K562 (cell line): ENCODE measurements around the gene ITGA11. TPM values are rescaled to one million over a fixed set of nuclear protein-coding genes. Genes with fewer than 3 reads are reported as not detected.

Experiments
- ATAC-seq: fragments of 200-7000 bp; cut with Tn5 transposase; 3 replicates; pipeline ENCODE4 v1.9.1; 2020; ENCODE audit warnings: moderate library complexity
- BruUV-seq: library from RNA; stranded (reverse); fragments of 400-500 nt; replicated peaks from 2 replicates; lab custom pipeline; 2021; lab: Mats Ljungman, UMichigan
- CTCF ChIA-PET: fragments of 300-600 bp; formaldehyde crosslinking; extraction: SDS; loops from one replicate; lab custom pipeline; 2021; ENCODE audit warnings: low intra/inter-chr PET ratio; lab: Yijun Ruan, JAX
- POLR2A ChIA-PET: fragments of 300-600, 350-650 bp; sonication (Branson Sonifier 250); formaldehyde crosslinking; extraction: SDS; loops from one replicate; lab custom pipeline; 2021; ENCODE audit warnings: antibody characterized with exemption, inconsistent platforms; lab: Yijun Ruan, JAX
- DNase-seq, 4 experiments: peaks; one replicate each; pipeline versions ENCODE4 v3.0.0 to v3.0.0-alpha.2; 2011 to 2018; ENCODE audit warnings: low spot score in 3 of 4, mixed read lengths in 3 of 4; ENCODE audit errors: extremely low read depth in 1 of 4
- FAIRE-seq: peaks from 2 replicates; lab custom pipeline; 2011; peaks lifted over from hg19 to GRCh38; lab: Jason Lieb, UNC
- H2AFZ ChIP-seq: 2 replicates; pipeline ENCODE4 v1.6.0; 2011; ENCODE audit warnings: low read depth, low read length, control low read depth, inconsistent platforms
- H3K27ac ChIP-seq: fragments of 200-600 bp; 3 replicates; pipeline ENCODE4 v1.8.0; 2011; ENCODE audit warnings: low read depth, mild to moderate bottlenecking, control low read depth, inconsistent platforms, low read length, moderate library complexity, mixed read lengths; ENCODE audit errors: extremely low read depth
- H3K27me3 ChIP-seq, 2 experiments: fragments of 300-600 bp in 1 of 2; 2 replicates in 1 of 2; 3 replicates in 1 of 2; pipeline versions ENCODE4 v1.6.0 to v1.8.0; 2011; ENCODE audit warnings: inconsistent platforms in 2 of 2, low read length in 2 of 2, mild to moderate bottlenecking in 1 of 2, mixed read lengths in 1 of 2, moderate library complexity in 1 of 2; ENCODE audit not compliant: control insufficient read depth in 2 of 2, insufficient read depth in 2 of 2
- H3K36me3 ChIP-seq: fragments of 300-600 bp; 3 replicates; pipeline ENCODE4 v1.8.0; 2011; ENCODE audit warnings: mild to moderate bottlenecking, low read length, inconsistent platforms; ENCODE audit not compliant: control insufficient read depth, insufficient read depth
- H3K4me1 ChIP-seq, 2 experiments: fragments of 200-600 bp in 1 of 2; replicated peaks in 1 of 2; 2 replicates in 1 of 2; 3 replicates in 1 of 2; pipeline versions ENCODE4 v1.5.1 to v1.8.0; 2011; ENCODE audit warnings: inconsistent platforms in 2 of 2, low read length in 2 of 2, mild to moderate bottlenecking in 1 of 2, mixed read lengths in 1 of 2, moderate library complexity in 1 of 2; ENCODE audit not compliant: control insufficient read depth in 2 of 2, insufficient read depth in 2 of 2
- H3K4me2 ChIP-seq: 2 replicates; pipeline ENCODE4 v1.6.1; 2011; ENCODE audit warnings: low read length, control low read depth, inconsistent platforms, mixed read lengths; ENCODE audit not compliant: insufficient read depth
- H3K4me3 ChIP-seq: fragments of 200-600 bp; sonication (generic), shearing (Covaris generic); 2 replicates; pipeline ENCODE4 v1.5.1; 2016; ENCODE audit warnings: control low read depth, inconsistent platforms
- H3K79me2 ChIP-seq: fragments of 200-600 bp; 3 replicates; pipeline ENCODE4 v1.8.0; 2011; ENCODE audit warnings: low read length, inconsistent platforms; ENCODE audit not compliant: control insufficient read depth, insufficient read depth
- H3K9ac ChIP-seq, 2 experiments: 2 replicates each; pipeline versions ENCODE4 v1.6.0 to v1.6.1; 2011; ENCODE audit warnings: low read depth in 2 of 2, low read length in 2 of 2, control low read depth in 1 of 2, inconsistent platforms in 1 of 2, mild to moderate bottlenecking in 1 of 2, mixed read lengths in 1 of 2; ENCODE audit not compliant: insufficient read depth in 1 of 2
- H3K9me1 ChIP-seq: one replicate; pipeline ENCODE4 v1.6.0; 2011; ENCODE audit warnings: inconsistent platforms, mild to moderate bottlenecking, low read length, moderate library complexity; ENCODE audit not compliant: control insufficient read depth, insufficient read depth
- H3K9me3 ChIP-seq: replicated peaks from 2 replicates; pipeline ENCODE4 v1.5.1; 2011; ENCODE audit warnings: low read depth, low read length, inconsistent platforms; ENCODE audit not compliant: control insufficient read depth, insufficient read depth
- H4K20me1 ChIP-seq: replicated peaks from 2 replicates; pipeline ENCODE4 v1.6.1; 2011; ENCODE audit warnings: low read length, inconsistent platforms, mixed read lengths; ENCODE audit not compliant: control insufficient read depth, insufficient read depth
- EHMT2 ChIP-seq: fragments of 450-650 bp; IDR thresholded peaks from 2 replicates; pipeline ENCODE4 v1.6.1; 2018; ENCODE audit warnings: antibody characterized with exemption
- GTF2A2 ChIP-seq: IDR thresholded peaks from 2 replicates; pipeline ENCODE4 v1.6.1; 2016; ENCODE audit warnings: mild to moderate bottlenecking, missing genetic modification characterization, missing compliant biosample characterization
- HMG20B ChIP-seq: fragments of 250-450 bp; sonication (Bioruptor Pico); IDR thresholded peaks from 2 replicates; pipeline ENCODE4 v1.5.0; 2021; ENCODE audit warnings: mild to moderate bottlenecking
- MBD2 ChIP-seq: sonication (generic); IDR thresholded peaks from 2 replicates; pipeline ENCODE4 v1.6.1; 2016; ENCODE audit warnings: low read depth, borderline replicate concordance
- MITF ChIP-seq: IDR thresholded peaks from 2 replicates; pipeline ENCODE4 v1.6.1; 2014; ENCODE audit warnings: antibody characterized with exemption
- NFE2L1 ChIP-seq: fragments of 450-650 bp; IDR thresholded peaks from 2 replicates; pipeline ENCODE4 v1.6.1; 2016; ENCODE audit warnings: missing genetic modification characterization, low read depth, mild to moderate bottlenecking, missing compliant biosample characterization, moderate library complexity, borderline replicate concordance
- NFIC ChIP-seq: fragments of 450-650 bp; IDR thresholded peaks from 2 replicates; pipeline ENCODE4 v1.6.1; 2017; ENCODE audit warnings: mild to moderate bottlenecking, inconsistent platforms
- PRPF4 ChIP-seq: fragments of 200-400 bp; formaldehyde crosslinking; IDR thresholded peaks from one replicate; pipeline ENCODE4 v1.6.1; 2017; ENCODE audit warnings: low read length, low read depth, mild to moderate bottlenecking; ENCODE audit not compliant: insufficient read depth, poor library complexity, severe bottlenecking
- RREB1 ChIP-seq: fragments of 250-450 bp; sonication (Bioruptor Pico); IDR thresholded peaks from 2 replicates; pipeline ENCODE4 v1.4.0; 2020
- TRIM28 ChIP-seq: fragments of 450-650 bp; IDR thresholded peaks from 2 replicates; pipeline ENCODE4 v1.6.1; 2017
- ZNF589 ChIP-seq: fragments of 200-800 bp; sonication (Bioruptor generic); IDR thresholded peaks from 2 replicates; pipeline ENCODE4 v1.6.1; 2016; ENCODE audit warnings: low read depth, missing genetic modification characterization, missing compliant biosample characterization
- ZNF696 ChIP-seq: fragments of 250-450 bp; sonication (Bioruptor Pico); conservative IDR thresholded peaks from 2 replicates; pipeline ENCODE4 v1.4.0; 2020; ENCODE audit warnings: mild to moderate bottlenecking, moderate library complexity
- ZNF707 ChIP-seq: fragments of 250-450 bp; sonication (Bioruptor Pico); conservative IDR thresholded peaks from 2 replicates; pipeline ENCODE4 v1.8.0; 2022; ENCODE audit warnings: inconsistent platforms, mild to moderate bottlenecking, moderate library complexity
- ZNF77 ChIP-seq: fragments of 250-450 bp; sonication (Bioruptor Pico); IDR thresholded peaks from 2 replicates; pipeline ENCODE4 v1.5.0; 2020
- WGBS: fragments of 100-300 bp; shearing (Covaris generic); methylation state at CpG from one replicate; pipeline ENCODE4 v1.1.6; 2016; ENCODE audit warnings: low coverage, mixed read lengths; ENCODE audit not compliant: insufficient coverage; ENCODE audit errors: missing lambda C conversion rate; 5-methylcytosine and 5-hydroxymethylcytosine counted together
- in situ Hi-C: fragments of 300-500 bp; cut with MboI; formaldehyde crosslinking; loops from 4 replicates; pipeline ENCODE4 v1.15.0; 2018; ENCODE audit warnings: inconsistent platforms, mixed read lengths
- intact Hi-C: fragments of 100-400 bp; cut with micrococcal nuclease; formaldehyde crosslinking; loops from 2 replicates; pipeline ENCODE4 v1.14.2; 2022
- polyA plus RNA-seq, 8 experiments: library from polyadenylated mRNA; depleted of rRNA in 4 of 8; stranded (reverse) in 5 of 8; unstranded in 3 of 8; fragments of >200 nt; fragmentation: Nextera tagmentation in 2 of 8; fragmentation: Illumina TruSeq in 1 of 8; extraction: Ambion mirVana in 2 of 8; extraction: Trizol in 1 of 8; gene quantifications; 2 replicates each; pipeline versions ENCODE4 v1.2.1 to v1.2.3, GENCODE V29; 2011 to 2014; ENCODE audit warnings: inconsistent platforms in 1 of 8, missing spikeins in 1 of 8
- total RNA-seq, 7 experiments: library from RNA; depleted of rRNA in 6 of 7; stranded (reverse); fragments of >200 nt in 6 of 7; fragmentation: Illumina TruSeq in 2 of 7; extraction: Trizol in 2 of 7; gene quantifications; 2 replicates each; pipeline versions ENCODE4 v1.2.1 to v1.2.3, GENCODE V29; 2011 to 2021; ENCODE audit warnings: low replicate concordance in 1 of 7

The ITGA11 gene
- total and polyA plus RNA-seq, 9 of the 15 experiments (the other 6 are each of a cell fraction or from before 2014, with no cell fraction given) = 0.01 TPM; not detected in 8

- TF ChIP-seq NFIC (0 out of 2 replicates have a peak, but pooled peaks have one; percentile 11), ZNF696 (CRISPR knock-in tag) (no peak), ZNF77 (CRISPR knock-in tag) (no peak)
Observed at GRCh38 chr15:68418611-68419161, 13.3 kb downstream of the ITGA11 start (continued).

- Histone ChIP-seq H3K9me1 (no peaks in the 10 kb centered on the region), H2AFZ (no peak overlapping the region), H3K4me1 (peaks cover 0 to 14% of the 10 kb centered on the region in 2 experiments; a peak in 2 of 5 replicates), H3K27me3 (peaks cover 4 to 21% of the 10 kb centered on the region in 2 experiments; a peak in 4 of 5 replicates), H3K79me2 (no peaks in the 10 kb centered on the region), H4K20me1 (no peaks in the 10 kb centered on the region), H3K9me3 (no peaks in the 10 kb centered on the region), H3K36me3 (no peaks in the 10 kb centered on the region), H3K9ac (no peak overlapping the region), H3K27ac (no peak overlapping the region), H3K4me3 (no peak overlapping the region), H3K4me2 (no peak overlapping the region)
- ATAC-seq (no peak), FAIRE-seq (no peak), DNase-seq (no peak)
- POLR2A ChIA-PET = no interaction called here
- intact Hi-C loops = no loop called here
- 4% methylated on average over 2 of the region's 2 CpGs for WGBS
- in situ Hi-C loops = no loop called here
- TF ChIP-seq RREB1 = no peak
- no peak for TF ChIP-seq GTF2A2 (tag)
- TF ChIP-seq ZNF589 (CRISPR knock-in tag) = no peak
- no peak for TF ChIP-seq EHMT2
- TF ChIP-seq MITF = no peak
- TF ChIP-seq PRPF4 = no peak
- TF ChIP-seq MBD2 = no peak
- TF ChIP-seq HMG20B (CRISPR knock-in tag) = no peak
- no peak for TF ChIP-seq ZNF707 (CRISPR knock-in tag)
- TF ChIP-seq NFE2L1 = no peak
- TF ChIP-seq TRIM28 = no peak
- CTCF ChIA-PET = no interaction called here
- no TSS peak for BruUV-seq
Observed at GRCh38 chr15:68417897-68418296, 14.1 kb downstream of the ITGA11 start.
